Activated T-cell treated with anti-CD3 and anti-CD28 coated beads for 1 hour (primary cell): Measurements from ENCODE around the gene TTC3.

ENCODE experiments used
- DNase-seq: peaks from one replicate; pipeline ENCODE4 v3.0.0-alpha.2; 2020; ENCODE audit warnings: low read depth

The TTC3 gene

GRCh38 chr21:37153196-37153934, 80.3 kb downstream of the TTC3 start:
- DNase-seq = no peak

DNA sequence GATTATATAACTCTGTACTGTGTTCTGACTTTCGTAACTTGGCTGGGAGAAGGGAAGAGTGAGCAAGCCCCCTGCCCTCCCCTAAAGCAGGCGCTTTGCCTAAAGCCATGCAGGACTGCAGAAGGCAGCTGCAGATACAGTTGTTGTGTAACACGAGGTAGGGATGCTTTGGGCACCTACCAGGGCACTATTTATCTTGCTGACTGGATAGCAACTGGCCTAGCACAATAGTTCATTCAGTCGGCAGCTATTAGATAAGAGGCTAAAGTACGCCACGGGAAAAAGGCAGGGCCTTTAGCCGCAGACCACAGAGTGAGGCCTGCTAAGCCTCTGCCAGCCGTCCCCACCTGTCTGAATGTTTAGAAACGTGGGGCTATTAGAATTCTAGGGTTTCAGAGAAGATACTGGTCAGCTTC, 80.9 kb downstream of the TTC3 start:
- DNase-seq = no peak

DNA sequence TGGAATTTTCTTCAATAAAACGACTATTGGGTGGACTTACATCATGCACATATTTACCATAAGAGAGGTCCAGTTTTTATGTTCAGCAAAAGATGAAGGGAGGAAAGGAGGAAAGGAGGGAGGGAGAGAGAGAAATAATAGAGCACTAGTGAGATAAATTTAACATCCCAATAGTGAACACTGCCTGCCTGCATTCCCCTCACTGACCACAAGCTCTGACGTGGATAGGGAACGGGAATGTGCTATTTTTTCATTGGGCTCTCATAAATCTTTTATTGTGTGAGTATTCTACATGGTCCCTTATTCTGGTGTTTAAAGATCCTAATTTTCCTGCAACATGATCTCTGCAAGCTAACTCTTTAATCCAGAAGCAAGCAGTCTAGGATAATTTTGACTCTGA, 82.1 kb downstream of the TTC3 start:
- DNase-seq = no peak

- DNase-seq = no peak
Measured at GRCh38 chr21:37157938-37158337, 84.9 kb downstream of the TTC3 start.

DNA sequence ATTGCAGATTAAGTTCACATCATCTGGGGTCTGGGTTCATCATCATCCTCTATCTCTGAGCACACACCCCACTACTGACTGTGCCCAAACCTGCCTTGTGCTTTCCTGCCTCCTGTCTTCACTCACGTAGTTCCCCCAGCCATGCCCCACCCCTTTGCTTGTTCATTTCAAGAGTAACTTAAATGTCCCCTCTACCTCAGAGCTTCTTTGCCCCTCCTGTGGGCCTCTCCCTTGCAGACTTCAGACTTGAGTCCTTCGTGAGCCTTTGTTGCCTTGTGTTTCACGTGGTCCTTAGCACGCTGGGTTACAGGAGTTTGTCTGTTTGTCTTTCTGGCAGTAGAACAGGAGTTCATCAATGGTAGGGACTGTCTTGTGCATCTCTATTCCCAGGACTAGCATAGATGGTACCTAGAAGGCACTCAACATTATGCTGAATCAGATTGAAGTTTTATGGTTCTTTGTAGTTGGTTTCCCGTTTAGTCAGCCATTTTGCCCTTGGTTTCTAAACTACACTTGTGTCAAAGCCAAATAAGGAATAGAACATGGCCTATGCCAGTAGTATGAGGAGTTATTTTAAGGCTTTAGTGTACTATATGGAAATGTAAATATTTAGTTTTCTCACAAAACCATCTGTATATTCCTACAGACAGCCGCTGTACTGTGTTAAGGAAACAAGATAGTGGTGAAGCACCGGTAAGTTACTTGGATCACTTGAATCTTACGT, 86.2 kb downstream of the TTC3 start:
- no peak for DNase-seq

DNA sequence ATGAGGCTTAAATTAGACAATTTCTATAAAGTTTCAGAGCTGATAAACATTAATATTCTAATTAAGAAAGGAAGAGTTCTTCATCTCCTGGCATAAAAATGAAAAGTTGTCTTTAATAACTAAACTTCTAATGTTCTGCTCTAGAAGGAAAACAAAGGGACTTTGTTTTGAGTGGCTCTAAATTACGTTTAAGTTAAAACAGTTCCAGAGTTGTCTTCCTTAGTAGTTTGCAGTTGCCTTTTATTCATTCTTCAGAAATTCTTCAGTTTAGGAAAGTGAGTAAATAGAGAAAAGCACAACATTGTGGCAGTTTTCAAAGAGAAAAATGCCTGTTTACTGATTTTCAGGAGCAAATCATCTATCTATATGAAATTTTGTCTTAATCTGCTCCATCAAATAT, 86.9 kb downstream of the TTC3 start:
- no peak for DNase-seq

- DNase-seq = no peak
Measured at GRCh38 chr21:37164742-37165141, 91.7 kb downstream of the TTC3 start.

GRCh38 chr21:37165586-37165985, 92.5 kb downstream of the TTC3 start:
- no peak for DNase-seq

- no peak for DNase-seq
Measured at GRCh38 chr21:37166733-37167132, 93.7 kb downstream of the TTC3 start.

GRCh38 chr21:37168666-37169065, 95.6 kb downstream of the TTC3 start:
- no peak for DNase-seq

- no peak for DNase-seq
Measured at GRCh38 chr21:37172646-37173045, 99.6 kb downstream of the TTC3 start.

DNA sequence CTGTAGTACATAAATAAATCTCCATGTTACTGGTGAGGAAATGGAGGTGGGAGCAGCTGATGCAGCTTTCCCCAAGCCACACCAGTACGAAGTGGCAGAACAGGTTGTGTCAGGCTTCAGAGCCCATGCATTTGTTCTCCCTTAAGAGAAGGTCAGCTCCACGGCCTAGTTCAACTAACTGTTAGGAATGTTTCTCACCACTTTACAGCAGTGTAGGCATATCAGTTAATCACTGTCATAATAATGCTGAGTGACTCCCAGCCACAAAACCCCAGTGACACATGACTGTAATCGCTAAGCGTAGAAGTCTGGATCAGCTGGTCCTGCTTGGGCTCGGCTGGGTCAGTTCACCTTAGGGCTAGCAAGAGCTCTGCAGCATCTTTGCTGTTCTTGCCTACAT, 103.7 kb downstream of the TTC3 start:
- no peak for DNase-seq

DNA sequence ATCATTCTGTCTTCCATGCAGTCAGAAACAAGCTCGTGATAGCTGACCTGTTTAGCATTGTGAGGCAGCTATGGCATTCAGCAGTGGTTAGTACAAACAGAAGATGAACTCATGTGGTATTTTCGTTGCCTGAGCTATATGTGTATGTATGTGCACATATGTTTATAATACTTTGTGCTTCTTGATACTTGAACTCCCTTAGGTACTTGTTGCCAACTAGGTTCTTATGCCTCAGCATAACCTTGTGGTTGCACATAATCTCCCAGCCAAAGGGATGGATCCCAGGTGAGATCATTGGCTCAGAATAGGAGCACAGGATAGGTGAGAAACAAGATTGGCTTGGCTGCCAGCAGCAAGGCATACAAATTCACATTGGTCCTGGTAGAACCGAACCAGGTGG, 108.0 kb downstream of the TTC3 start:
- DNase-seq = no peak

DNA sequence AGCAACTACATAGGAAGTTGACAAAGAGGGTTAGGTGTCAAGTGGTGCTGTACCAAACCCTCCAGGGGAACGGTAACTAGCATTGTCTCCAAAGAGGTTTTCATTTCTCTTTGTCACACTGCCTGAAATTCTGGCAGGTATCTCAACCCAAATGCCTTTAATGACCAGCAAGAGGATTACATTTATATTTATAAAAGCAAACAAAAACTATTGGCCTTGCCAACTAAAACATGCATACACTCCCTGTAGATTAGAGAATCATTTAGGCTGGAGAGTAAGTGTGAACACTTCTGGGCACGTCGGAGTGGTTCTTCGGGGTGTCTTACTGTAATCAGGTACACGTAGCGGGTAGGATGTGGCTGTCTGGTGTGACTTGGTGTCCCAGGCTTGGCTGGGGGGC, 109.2 kb downstream of the TTC3 start:
- no peak for DNase-seq

- DNase-seq = no peak
Measured at GRCh38 chr21:37183749-37184148, 110.7 kb downstream of the TTC3 start.

DNA sequence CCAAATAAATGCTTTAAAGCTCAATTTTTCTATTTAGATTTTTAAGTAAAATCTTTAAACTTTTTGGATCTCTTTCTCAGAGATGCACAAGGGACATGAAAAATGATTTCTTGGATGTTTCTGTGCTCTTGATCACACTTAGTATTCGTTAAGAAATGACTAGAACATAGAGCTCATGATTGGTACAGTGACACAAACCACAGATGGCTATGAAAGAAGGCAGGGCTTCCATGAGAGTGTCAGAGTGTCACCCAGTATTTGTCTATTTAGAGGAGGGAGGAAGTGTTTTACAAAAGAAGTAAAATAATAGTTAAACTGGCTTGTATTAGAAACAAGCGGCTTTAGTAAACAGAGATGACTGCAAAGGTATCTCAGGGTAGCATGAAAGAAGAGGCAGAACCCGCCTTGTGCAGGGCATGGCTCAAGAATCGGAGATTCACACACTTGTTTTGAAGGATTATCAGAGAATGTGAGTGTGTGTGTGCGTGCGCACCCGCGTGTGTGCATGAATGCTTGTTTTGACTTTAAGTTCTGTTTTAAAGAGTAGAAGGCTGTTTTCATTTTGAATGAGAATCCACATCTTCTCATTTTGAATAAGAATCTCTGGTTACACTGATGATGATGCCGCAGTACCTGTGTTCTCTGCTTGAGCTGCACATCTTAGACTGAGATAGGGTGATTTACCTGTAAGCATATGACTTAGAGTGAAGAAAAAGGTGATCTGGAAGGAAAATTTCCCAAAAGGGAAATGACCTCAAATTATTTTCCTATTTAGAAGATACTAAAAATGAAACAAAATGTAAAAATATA, 111.9 kb downstream of the TTC3 start:
- DNase-seq = no peak

DNA sequence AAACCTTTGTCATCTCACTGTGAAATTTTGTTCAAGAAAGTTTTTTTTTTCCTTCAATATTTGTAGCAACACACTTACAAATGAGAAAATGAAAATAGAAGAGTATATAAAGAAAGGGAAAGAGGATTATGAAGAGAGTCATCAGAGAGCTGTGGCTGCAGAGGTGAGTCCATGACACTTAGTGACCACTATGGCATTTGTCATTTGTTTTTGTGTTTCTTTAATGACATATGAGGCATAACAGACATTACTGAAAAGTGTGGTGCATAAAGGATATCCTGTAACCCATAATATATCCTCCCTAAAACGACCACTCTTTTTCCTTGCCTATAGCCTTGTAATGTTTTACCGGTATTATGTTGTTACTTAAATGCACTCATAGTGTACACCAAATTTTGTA, 113.9 kb downstream of the TTC3 start:
- no peak for DNase-seq

- DNase-seq = no peak
Measured at GRCh38 chr21:37188825-37189224, 115.8 kb downstream of the TTC3 start.

GRCh38 chr21:37192019-37192418, 119.0 kb downstream of the TTC3 start:
- no peak for DNase-seq

DNA sequence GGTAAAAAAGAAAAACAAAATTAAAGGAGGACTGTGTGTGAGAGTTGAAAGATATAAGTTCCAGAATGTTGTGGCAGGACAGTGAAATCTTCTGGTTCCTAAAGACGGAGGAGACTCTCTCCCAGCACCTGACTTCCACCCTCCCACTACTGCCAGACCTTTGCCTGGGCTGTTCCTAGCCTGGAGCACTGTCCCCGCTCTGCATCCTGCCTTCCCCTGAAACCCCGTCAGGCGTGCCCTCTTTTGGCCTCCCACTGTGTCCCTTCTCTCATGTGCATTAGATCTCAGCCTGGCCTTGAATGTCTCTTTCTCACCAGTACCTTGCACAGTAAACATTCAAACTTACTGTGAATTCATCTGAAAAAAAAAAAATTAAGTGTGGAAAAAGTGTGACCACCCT, 120.0 kb downstream of the TTC3 start:
- no peak for DNase-seq

- no peak for DNase-seq
Measured at GRCh38 chr21:37193676-37194075, 120.6 kb downstream of the TTC3 start.

DNA sequence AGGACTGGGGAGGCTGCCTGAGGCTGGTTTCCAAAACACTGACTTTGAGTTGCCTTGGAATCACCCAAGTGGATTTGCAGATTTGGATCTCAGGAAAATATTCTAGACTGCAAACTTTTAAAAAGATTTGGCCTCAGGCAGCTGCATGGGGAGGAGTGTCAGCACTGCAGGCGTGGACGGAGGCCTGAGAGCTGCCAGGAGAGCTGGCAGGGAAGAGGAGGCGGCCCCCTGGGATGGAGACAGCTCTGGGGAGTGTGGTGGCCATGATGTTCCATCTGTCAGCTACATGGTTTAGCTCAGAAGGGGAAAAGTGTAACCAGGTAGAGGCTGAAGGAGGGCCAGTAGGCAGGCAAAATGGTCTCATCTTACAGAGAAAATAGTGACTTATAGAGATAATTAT, 122.0 kb downstream of the TTC3 start:
- DNase-seq = no peak

GRCh38 chr21:37195610-37196009, 122.6 kb downstream of the TTC3 start:
- DNase-seq = no peak
